Astrocyte (in vitro differentiated cells and primary cell): Measurements from ENCODE around the gene CCDC85A. TPM values are rescaled to one million over a fixed set of nuclear protein-coding genes. Genes with fewer than 3 reads are reported as not detected.

Experiments used
- DNase-seq: peaks from one replicate; pipeline ENCODE4 v3.0.0-alpha.2; 2010; ENCODE audit warnings: low read depth
- FAIRE-seq: peaks from 2 replicates; lab custom pipeline; 2011; peaks lifted over from hg19 to GRCh38; lab: Jason Lieb, UNC
- H2AFZ ChIP-seq: 2 replicates; pipeline ENCODE4 v1.6.0; 2012; ENCODE audit warnings: low read depth, low read length, inconsistent platforms
- H3K27ac ChIP-seq: 2 replicates; pipeline ENCODE4 v1.5.1; 2011; ENCODE audit warnings: low read depth, low read length, inconsistent platforms
- H3K27me3 ChIP-seq: 2 replicates; pipeline ENCODE4 v1.6.0; 2011; ENCODE audit warnings: low read length, inconsistent platforms; ENCODE audit not compliant: insufficient read depth
- H3K36me3 ChIP-seq: 2 replicates; pipeline ENCODE4 v1.5.1; 2011; ENCODE audit warnings: low read length, inconsistent platforms; ENCODE audit not compliant: insufficient read depth
- H3K4me1 ChIP-seq: 2 replicates; pipeline ENCODE4 v1.5.1; 2011; ENCODE audit warnings: low read length, inconsistent platforms; ENCODE audit not compliant: insufficient read depth
- H3K4me2 ChIP-seq: 2 replicates; pipeline ENCODE4 v1.6.0; 2012; ENCODE audit warnings: low read length, inconsistent platforms
- H3K4me3 ChIP-seq: 2 replicates; pipeline ENCODE4 v1.5.1; 2011; ENCODE audit warnings: low read depth, mild to moderate bottlenecking, low read length, inconsistent platforms; ENCODE audit not compliant: insufficient read depth
- H3K79me2 ChIP-seq: 2 replicates; pipeline ENCODE4 v1.6.0; 2012; ENCODE audit warnings: mild to moderate bottlenecking, low read length, inconsistent platforms; ENCODE audit not compliant: insufficient read depth
- H3K9ac ChIP-seq: 2 replicates; pipeline ENCODE4 v1.6.0; 2012; ENCODE audit warnings: mild to moderate bottlenecking, low read length, inconsistent platforms
- H3K9me3 ChIP-seq: 2 replicates; pipeline ENCODE4 v1.5.1; 2012; ENCODE audit warnings: low read depth, mild to moderate bottlenecking, low read length, inconsistent platforms; ENCODE audit not compliant: insufficient read depth
- H4K20me1 ChIP-seq: 2 replicates; pipeline ENCODE4 v1.6.0; 2012; ENCODE audit warnings: low read length, inconsistent platforms; ENCODE audit not compliant: insufficient read depth
- H3K27ac Mint-ChIP-seq: one replicate; pipeline ENCODE4 v1.8.0; 2021; ENCODE audit warnings: mild to moderate bottlenecking, mixed read lengths; ENCODE audit not compliant: unreplicated experiment
- H3K27me3 Mint-ChIP-seq: one replicate; pipeline ENCODE4 v1.8.0; 2021; ENCODE audit warnings: low read depth, mixed read lengths; ENCODE audit not compliant: unreplicated experiment
- H3K36me3 Mint-ChIP-seq: one replicate; pipeline ENCODE4 v1.8.0; 2021; ENCODE audit warnings: low read depth, mixed read lengths; ENCODE audit not compliant: unreplicated experiment
- H3K4me1 Mint-ChIP-seq: one replicate; pipeline ENCODE4 v1.8.0; 2021; ENCODE audit warnings: low read depth, mixed read lengths; ENCODE audit not compliant: unreplicated experiment
- H3K4me3 Mint-ChIP-seq: one replicate; pipeline ENCODE4 v1.8.0; 2021; ENCODE audit warnings: mild to moderate bottlenecking, moderate library complexity, mixed read lengths; ENCODE audit not compliant: unreplicated experiment
- H3K9me3 Mint-ChIP-seq: one replicate; pipeline ENCODE4 v1.8.0; 2021; ENCODE audit warnings: mild to moderate bottlenecking, mixed read lengths; ENCODE audit not compliant: unreplicated experiment
- EZH2 ChIP-seq: IDR thresholded peaks from 2 replicates; pipeline ENCODE4 v1.6.1; 2012; ENCODE audit warnings: mild to moderate bottlenecking, low read length, inconsistent platforms; ENCODE audit not compliant: insufficient read depth
- total RNA-seq: library from RNA; stranded (reverse); gene quantifications from 2 replicates; pipeline ENCODE4 v1.2.1, GENCODE V29; 2021
- TF ChIP-seq, protein P1 (sequence below): IDR thresholded peaks from 2 replicates; pipeline ENCODE4 v1.5.1; 2011; ENCODE audit warnings: low read depth, mild to moderate bottlenecking, inconsistent platforms, low read length, moderate library complexity; ENCODE audit not compliant: insufficient read depth

Gene CCDC85A
- total RNA-seq, 1 donor from 2014 or later: 8.9 TPM

GRCh38 chr2:56410140-56410539 is 226.3 kb downstream of the CCDC85A start:
- H3K36me3 Mint-ChIP-seq: no peaks in the 10 kb centered on the region
- no peak for FAIRE-seq

DNA sequence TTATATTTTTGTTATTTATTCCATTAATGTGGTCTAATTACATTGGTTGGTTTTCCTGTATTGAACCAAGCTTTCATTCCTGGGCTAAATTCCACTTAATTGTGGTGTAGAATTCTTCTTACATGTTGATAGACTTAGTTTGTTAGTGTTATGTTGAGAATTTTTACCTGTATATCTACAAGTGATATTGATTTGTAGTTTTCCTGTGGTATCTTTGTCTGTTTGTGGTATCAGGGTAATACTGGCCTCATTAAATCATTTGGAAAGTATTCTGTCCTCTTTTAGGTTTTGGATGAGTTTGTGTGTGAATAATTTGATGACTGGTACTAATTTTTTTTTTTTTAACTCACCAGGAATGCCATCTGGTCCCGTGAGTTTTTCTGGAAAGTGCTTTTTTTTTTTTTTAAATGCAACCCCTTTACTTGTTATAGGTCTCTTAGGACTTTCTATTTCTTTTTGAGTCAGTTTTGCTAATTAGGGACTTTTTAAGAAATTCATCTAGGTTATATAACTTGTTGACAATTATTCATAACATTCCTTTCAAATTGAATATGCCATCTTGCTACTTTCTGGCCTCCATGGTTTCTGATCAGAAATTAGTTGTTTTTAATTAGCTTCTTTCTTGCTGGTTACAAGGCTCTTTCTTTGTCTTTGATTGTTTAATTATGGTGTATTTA is 232.8 kb downstream of the CCDC85A start:
- Histone ChIP-seq H3K79me2 (no peaks in the 10 kb centered on the region), H3K4me2 (no peak overlapping the region), H3K36me3 (no peaks in the 10 kb centered on the region), H4K20me1 (no peaks in the 10 kb centered on the region), H3K9me3 (no peaks in the 10 kb centered on the region), H3K27ac (no peak overlapping the region), H3K9ac (no peak overlapping the region), H3K4me3 (no peak overlapping the region), H3K4me1 (no peaks in the 10 kb centered on the region), H2AFZ (no peak overlapping the region), H3K27me3 (no peaks in the 10 kb centered on the region)
- no peaks in the 10 kb centered on the region for H3K36me3 Mint-ChIP-seq
- no peaks in the 10 kb centered on the region for H3K27me3 Mint-ChIP-seq
- H3K4me1 Mint-ChIP-seq: no peaks in the 10 kb centered on the region
- H3K9me3 Mint-ChIP-seq: peaks cover 1% of the 10 kb centered on the region
- no peak overlapping the region for H3K4me3 Mint-ChIP-seq
- TF ChIP-seq EZH2: no peak
- TF ChIP-seq, protein P1, sequence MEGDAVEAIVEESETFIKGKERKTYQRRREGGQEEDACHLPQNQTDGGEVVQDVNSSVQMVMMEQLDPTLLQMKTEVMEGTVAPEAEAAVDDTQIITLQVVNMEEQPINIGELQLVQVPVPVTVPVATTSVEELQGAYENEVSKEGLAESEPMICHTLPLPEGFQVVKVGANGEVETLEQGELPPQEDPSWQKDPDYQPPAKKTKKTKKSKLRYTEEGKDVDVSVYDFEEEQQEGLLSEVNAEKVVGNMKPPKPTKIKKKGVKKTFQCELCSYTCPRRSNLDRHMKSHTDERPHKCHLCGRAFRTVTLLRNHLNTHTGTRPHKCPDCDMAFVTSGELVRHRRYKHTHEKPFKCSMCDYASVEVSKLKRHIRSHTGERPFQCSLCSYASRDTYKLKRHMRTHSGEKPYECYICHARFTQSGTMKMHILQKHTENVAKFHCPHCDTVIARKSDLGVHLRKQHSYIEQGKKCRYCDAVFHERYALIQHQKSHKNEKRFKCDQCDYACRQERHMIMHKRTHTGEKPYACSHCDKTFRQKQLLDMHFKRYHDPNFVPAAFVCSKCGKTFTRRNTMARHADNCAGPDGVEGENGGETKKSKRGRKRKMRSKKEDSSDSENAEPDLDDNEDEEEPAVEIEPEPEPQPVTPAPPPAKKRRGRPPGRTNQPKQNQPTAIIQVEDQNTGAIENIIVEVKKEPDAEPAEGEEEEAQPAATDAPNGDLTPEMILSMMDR: no peak
- H3K27ac Mint-ChIP-seq: no peak overlapping the region
- FAIRE-seq: no peak
- no peak for DNase-seq

More at GRCh38 chr2:56410140-56410539, 226.3 kb downstream of the CCDC85A start:
- no peaks in the 10 kb centered on the region for H3K4me1 ChIP-seq
- Mint-ChIP-seq H3K27me3 (no peaks in the 10 kb centered on the region), H3K9me3 (no peaks in the 10 kb centered on the region), H3K4me1 (peaks cover 8% of the 10 kb centered on the region), H3K27ac (no peak overlapping the region), H3K4me3 (no peak overlapping the region)
- no peak overlapping the region for H2AFZ ChIP-seq
- no peaks in the 10 kb centered on the region for H3K79me2 ChIP-seq
- no peaks in the 10 kb centered on the region for H4K20me1 ChIP-seq
- H3K27me3 ChIP-seq: no peaks in the 10 kb centered on the region
- H3K36me3 ChIP-seq: no peaks in the 10 kb centered on the region
- TF ChIP-seq EZH2: no peak
- TF ChIP-seq, protein P1: no peak
- H3K9ac ChIP-seq: no peak overlapping the region
- no peak overlapping the region for H3K4me2 ChIP-seq
- peak; percentile 20 for DNase-seq
- H3K27ac ChIP-seq: no peak overlapping the region
- H3K9me3 ChIP-seq: no peaks in the 10 kb centered on the region
- H3K4me3 ChIP-seq: no peak overlapping the region
